ENCODE measurements around the gene SLC19A2. TPM values are rescaled to one million over a fixed set of nuclear protein-coding genes. Genes with fewer than 3 reads are reported as not detected.

SLC19A2 gene
- 21.2 to 31.6 TPM (median 26.1 TPM) in 5 replicates for total RNA-seq (2022; extraction: Qiagen RNA extraction)

GRCh38 chr1:169485431-169486280, at the start of gene SLC19A2:
Gene SLC19A2, minus strand, starts transcription at chr1:169485944. Its CDS starts 178 bp downstream, at chr1:169485766.

GRCh38 chr1:169427081-169427641, 58.6 kb downstream of the SLC19A2 start, which contains the start of gene CCDC181:
Gene CCDC181, minus strand, starts transcription at chr1:169427474. Its CDS starts 2,547 bp downstream, at chr1:169424927.

Other genes with a start within 250 kb of the SLC19A2 start
- 20.7 to 33.3 TPM (median 21.6 TPM) in 5 replicates for gene NME7, start 118.1 kb downstream of the SLC19A2 start, total RNA-seq (2022; extraction: Qiagen RNA extraction)
- gene BLZF1, start 117.7 kb downstream of the SLC19A2 start, total RNA-seq (2022; extraction: Qiagen RNA extraction), result 12.8 to 20.3 TPM (median 13.2 TPM) in 5 replicates
- gene CCDC181, start 58.5 kb downstream of the SLC19A2 start, total RNA-seq (2022; extraction: Qiagen RNA extraction), result 0.06 to 0.22 TPM (median 0.13 TPM) in 4 of 5 replicates, not detected in the other
- 0.06 to 0.23 TPM (median 0.14 TPM) in 5 replicates for gene F5, start 100.5 kb upstream of the SLC19A2 start, total RNA-seq (2022; extraction: Qiagen RNA extraction)
- not detected in 5 replicates for gene SELP, start 144.2 kb upstream of the SLC19A2 start, total RNA-seq (2022; extraction: Qiagen RNA extraction)
- 0.20 to 0.40 TPM (median 0.25 TPM) in 5 replicates for gene SELL, start 225.7 kb upstream of the SLC19A2 start, total RNA-seq (2022; extraction: Qiagen RNA extraction)
- gene SELE, start 248.1 kb upstream of the SLC19A2 start, total RNA-seq (2022; extraction: Qiagen RNA extraction), result not detected in 5 replicates

Measured in A549 treated with Hydrocortisone at 1 μM for 4 hours (cell line).